Activated CD8-positive, alpha-beta T cell treated with anti-CD3 and anti-CD28 coated beads for 36 hours (primary cell): ENCODE results near the gene CLUH. TPM values are rescaled to one million over a fixed set of nuclear protein-coding genes. Genes with fewer than 3 reads are reported as not detected.

ENCODE experiments used
- ATAC-seq: fragments of 200-7000 bp; cut with Tn5 transposase; one replicate; pipeline ENCODE4 v1.10.0; 2021; ENCODE audit warnings: mild to moderate bottlenecking, moderate library complexity
- CTCF ChIA-PET: fragments of 350-600 bp; sonication (Branson Sonifier 250); formaldehyde crosslinking; loops from one replicate; lab custom pipeline; 2021; ENCODE audit warnings: antibody characterized with exemption; lab: Charles Lee
- POLR2A ChIA-PET: fragments of 350-600 bp; sonication (Branson Sonifier 250); formaldehyde crosslinking; loops from one replicate; lab custom pipeline; 2021; ENCODE audit warnings: antibody characterized with exemption; lab: Charles Lee
- DNase-seq: peaks from one replicate; pipeline ENCODE4 v3.0.0-alpha.2; 2020
- H3K27ac Mint-ChIP-seq: one replicate; pipeline ENCODE4 v1.8.0; 2021; ENCODE audit warnings: mild to moderate bottlenecking, mixed read lengths
- H3K27me3 Mint-ChIP-seq: one replicate; pipeline ENCODE4 v1.8.0; 2021; ENCODE audit warnings: mixed read lengths
- H3K36me3 Mint-ChIP-seq: one replicate; pipeline ENCODE4 v1.8.0; 2021; ENCODE audit warnings: low read depth, mixed read lengths
- H3K4me1 Mint-ChIP-seq: one replicate; pipeline ENCODE4 v1.8.0; 2021; ENCODE audit warnings: low read depth, mixed read lengths
- H3K4me3 Mint-ChIP-seq: one replicate; pipeline ENCODE4 v1.8.0; 2021; ENCODE audit warnings: mild to moderate bottlenecking, moderate library complexity, mixed read lengths
- H3K9me3 Mint-ChIP-seq: one replicate; pipeline ENCODE4 v1.8.0; 2021; ENCODE audit warnings: mixed read lengths
- intact Hi-C: fragments of 100-400 bp; cut with micrococcal nuclease; formaldehyde crosslinking; loops from one replicate; pipeline ENCODE4 v1.10.0; 2022
- total RNA-seq, 2 experiments: library from RNA; stranded (reverse); gene quantifications; one replicate each; pipeline ENCODE4 v1.2.3, GENCODE V29; 2021
- TF ChIP-seq, protein P1 (sequence below): fragments of 200-600 bp; IDR thresholded peaks from one replicate; pipeline ENCODE4 v1.8.0; 2022; ENCODE audit warnings: antibody characterized with exemption, mild to moderate bottlenecking

CLUH gene
- total RNA-seq, 2 experiments from 2014 or later, result 105 to 111 TPM

DNA sequence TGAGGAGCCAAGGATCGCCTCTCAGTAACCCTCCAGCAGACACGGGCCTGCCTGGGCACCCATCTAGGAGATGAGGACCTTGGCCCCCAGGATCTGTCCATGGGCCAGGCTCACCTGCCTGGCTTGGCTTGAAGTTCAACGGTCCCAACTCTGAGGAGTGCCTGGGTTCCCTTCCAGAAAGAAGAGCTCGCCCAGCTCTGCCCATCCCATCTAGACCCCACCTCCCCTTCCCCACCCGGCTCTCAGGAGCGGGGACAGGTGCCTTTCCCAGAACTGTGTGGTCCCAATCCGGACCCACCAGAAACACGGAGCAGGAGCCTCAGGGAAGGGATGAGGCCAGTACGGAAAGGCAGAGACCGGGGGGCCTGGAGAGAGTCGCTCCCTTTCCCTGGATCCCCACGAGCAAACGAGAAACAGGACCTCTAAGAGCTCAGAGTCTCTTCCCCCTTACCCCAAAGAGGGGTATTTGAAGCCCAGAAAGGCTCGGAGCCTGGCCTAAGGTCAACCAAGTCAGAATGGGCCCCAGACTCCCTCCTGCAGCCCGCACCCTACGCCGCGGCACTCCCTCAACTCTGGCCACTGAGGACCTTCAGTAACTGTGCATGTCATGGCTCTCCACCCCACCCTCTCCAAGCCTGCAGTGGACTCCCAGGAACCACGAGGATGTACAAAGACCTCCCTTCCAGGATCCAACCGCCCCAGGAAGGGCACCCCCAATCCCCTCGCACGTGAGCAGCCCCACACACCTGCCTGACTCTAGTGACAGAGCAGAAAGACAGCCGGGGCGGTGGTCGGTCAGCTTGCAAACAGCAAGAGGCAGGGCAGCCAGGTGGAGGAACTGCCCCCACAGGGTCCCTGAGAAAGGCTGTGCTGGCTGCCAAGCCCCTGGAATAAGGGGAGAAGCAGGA, 5.4 kb downstream of the CLUH start:
- Mint-ChIP-seq H3K4me3 (no peak overlapping the region), H3K9me3 (no peaks in the 10 kb centered on the region), H3K4me1 (peaks cover 30% of the 10 kb centered on the region), H3K27me3 (no peaks in the 10 kb centered on the region), H3K27ac (peak overlapping the region; percentile 0), H3K36me3 (peaks cover 31% of the 10 kb centered on the region)
- DNase-seq, result no peak
- ATAC-seq, result no peak
- intact Hi-C loops, result no loop called here
- ChIA-PET POLR2A (interaction anchor here (0.9 to 2.8 kb wide), 4 partner anchors 11 to 20 kb away, joined by 3 to 16 read pairs (median 5); no protein-coding TSS in a partner anchor), CTCF (no interaction called here)
- TF ChIP-seq, protein P1, sequence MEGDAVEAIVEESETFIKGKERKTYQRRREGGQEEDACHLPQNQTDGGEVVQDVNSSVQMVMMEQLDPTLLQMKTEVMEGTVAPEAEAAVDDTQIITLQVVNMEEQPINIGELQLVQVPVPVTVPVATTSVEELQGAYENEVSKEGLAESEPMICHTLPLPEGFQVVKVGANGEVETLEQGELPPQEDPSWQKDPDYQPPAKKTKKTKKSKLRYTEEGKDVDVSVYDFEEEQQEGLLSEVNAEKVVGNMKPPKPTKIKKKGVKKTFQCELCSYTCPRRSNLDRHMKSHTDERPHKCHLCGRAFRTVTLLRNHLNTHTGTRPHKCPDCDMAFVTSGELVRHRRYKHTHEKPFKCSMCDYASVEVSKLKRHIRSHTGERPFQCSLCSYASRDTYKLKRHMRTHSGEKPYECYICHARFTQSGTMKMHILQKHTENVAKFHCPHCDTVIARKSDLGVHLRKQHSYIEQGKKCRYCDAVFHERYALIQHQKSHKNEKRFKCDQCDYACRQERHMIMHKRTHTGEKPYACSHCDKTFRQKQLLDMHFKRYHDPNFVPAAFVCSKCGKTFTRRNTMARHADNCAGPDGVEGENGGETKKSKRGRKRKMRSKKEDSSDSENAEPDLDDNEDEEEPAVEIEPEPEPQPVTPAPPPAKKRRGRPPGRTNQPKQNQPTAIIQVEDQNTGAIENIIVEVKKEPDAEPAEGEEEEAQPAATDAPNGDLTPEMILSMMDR, result no peak

DNA sequence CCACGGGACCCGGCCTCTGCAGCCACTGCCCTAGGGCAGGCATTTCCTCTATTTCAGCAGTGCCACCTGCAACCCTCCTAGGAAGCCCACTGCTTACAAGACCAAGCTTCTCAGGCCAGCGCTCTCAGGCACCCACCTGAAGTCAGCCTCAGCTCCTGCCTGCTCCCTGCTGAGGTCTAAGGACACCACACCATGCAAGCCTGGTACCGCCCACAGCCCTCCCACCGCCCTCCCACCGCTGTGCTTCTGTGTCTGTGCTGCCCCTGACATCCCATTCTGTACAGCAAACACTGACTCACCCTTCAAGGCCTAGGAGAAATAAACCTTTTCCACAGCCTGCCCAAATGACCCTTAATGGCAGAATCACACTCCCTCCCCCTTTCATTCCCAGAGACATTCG, 6.3 kb downstream of the CLUH start:
- DNase-seq (no peak), ATAC-seq (no peak)
- ChIA-PET CTCF (no interaction called here), POLR2A (interaction anchor here (1.2 to 2.8 kb wide), 2 partner anchors 10 to 19 kb away, joined by 4 to 16 read pairs; no protein-coding TSS in a partner anchor)
- intact Hi-C loops, result no loop called here
- no peaks in the 10 kb centered on the region for H3K27me3 Mint-ChIP-seq
- H3K9me3 Mint-ChIP-seq, result no peaks in the 10 kb centered on the region
- peaks cover 28% of the 10 kb centered on the region for H3K4me1 Mint-ChIP-seq
- no peak overlapping the region for H3K4me3 Mint-ChIP-seq
- H3K36me3 Mint-ChIP-seq, result peaks cover 26% of the 10 kb centered on the region
- TF ChIP-seq, protein P1, result no peak
- H3K27ac Mint-ChIP-seq, result peak overlapping the region; percentile 0

DNA sequence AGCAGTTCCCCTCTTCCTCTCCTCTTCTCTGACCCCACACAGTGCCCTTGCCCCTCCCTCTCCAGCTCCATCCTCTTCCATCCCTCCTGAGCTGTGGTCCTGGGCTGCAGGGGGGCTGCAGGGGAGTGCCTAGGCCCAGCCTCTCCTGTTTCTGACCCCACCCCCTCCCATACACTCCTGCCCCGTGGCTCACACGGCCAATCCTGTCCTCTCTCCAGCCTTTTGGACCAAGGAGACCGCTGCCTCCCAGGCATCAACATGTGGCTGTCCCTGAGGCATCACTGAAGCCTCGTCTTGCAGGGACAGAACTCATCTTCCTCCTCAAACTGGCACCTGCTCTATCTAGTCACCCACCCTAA, 6.7 kb downstream of the CLUH start:
- ChIA-PET POLR2A (interaction anchor here (1.3 to 2.8 kb wide), 2 partner anchors 10 to 18 kb away, joined by 3 to 16 read pairs; no protein-coding TSS in a partner anchor), CTCF (no interaction called here)
- ATAC-seq (no peak), DNase-seq (no peak)
- intact Hi-C loops, result no loop called here
- Mint-ChIP-seq H3K4me3 (no peak overlapping the region), H3K27ac (no peak overlapping the region), H3K4me1 (peaks cover 24% of the 10 kb centered on the region), H3K27me3 (no peaks in the 10 kb centered on the region), H3K36me3 (peaks cover 24% of the 10 kb centered on the region), H3K9me3 (no peaks in the 10 kb centered on the region)
- TF ChIP-seq, protein P1, result no peak

DNA sequence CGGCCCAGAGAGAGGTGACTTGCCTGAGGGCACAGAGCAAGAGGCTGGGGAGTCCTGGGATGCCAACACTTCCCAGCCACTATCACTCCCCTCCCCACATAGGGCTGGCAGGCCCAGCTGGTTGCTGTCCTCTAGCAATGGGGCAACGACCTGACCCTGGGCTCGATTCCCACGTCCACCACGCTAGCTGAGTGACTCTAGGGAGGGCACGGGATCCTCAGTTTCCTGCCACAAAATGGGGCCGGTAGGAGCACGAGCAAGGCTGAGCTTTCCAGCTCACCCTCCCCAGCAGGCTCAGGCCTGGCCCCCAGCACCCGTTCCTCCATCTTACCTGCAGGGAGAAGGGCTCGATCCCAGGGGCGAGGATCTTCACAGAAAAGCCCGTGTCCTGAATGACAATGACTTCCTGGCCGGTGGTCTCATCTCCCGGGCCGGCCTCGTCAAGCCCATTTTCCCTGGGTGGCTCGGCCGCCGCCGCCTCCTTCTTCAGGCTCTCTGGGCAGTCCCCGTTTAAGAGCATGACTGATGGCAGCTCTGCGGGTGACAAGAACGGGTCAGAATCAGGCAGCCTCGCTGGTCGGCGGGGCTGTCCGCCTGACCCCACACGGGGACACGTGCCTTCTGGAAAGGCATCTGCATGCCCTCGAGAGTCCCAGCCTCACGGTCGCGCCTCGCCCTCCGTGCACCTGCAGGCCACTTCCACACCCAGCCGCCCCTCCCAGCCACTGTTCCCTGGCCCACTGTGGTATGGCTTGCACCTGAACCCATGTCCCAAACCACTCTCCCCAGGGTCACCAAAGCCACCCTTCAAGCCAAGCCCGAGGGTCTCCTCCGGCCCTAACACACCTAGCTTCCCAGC, 7.3 kb downstream of the CLUH start:
- no peaks in the 10 kb centered on the region for H3K27me3 Mint-ChIP-seq
- DNase-seq, result no peak
- ChIA-PET CTCF (no interaction called here), POLR2A (interaction anchor here (1.0 to 2.8 kb wide), 3 partner anchors 9 to 19 kb away, joined by 3 to 16 read pairs (median 3); no protein-coding TSS in a partner anchor)
- ATAC-seq, result no peak
- H3K4me3 Mint-ChIP-seq, result no peak overlapping the region
- H3K36me3 Mint-ChIP-seq, result peaks cover 24% of the 10 kb centered on the region
- H3K4me1 Mint-ChIP-seq, result peaks cover 18% of the 10 kb centered on the region
- no peaks in the 10 kb centered on the region for H3K9me3 Mint-ChIP-seq
- H3K27ac Mint-ChIP-seq, result no peak overlapping the region
- intact Hi-C loops, result no loop called here
- TF ChIP-seq, protein P1, result no peak
